CD4-positive, alpha-beta T cell (primary cell): ENCODE data around the gene RTP4. TPM values are rescaled to one million over a fixed set of nuclear protein-coding genes. Genes with fewer than 3 reads are reported as not detected.

Source experiments
- ATAC-seq: fragments of 200-7000 bp; cut with Tn5 transposase; one replicate; pipeline ENCODE4 v1.10.0; 2022; ENCODE audit warnings: mild to moderate bottlenecking; ENCODE audit not compliant: poor library complexity
- CTCF ChIA-PET: fragments of 350-600 bp; sonication (Branson Sonifier 250); formaldehyde crosslinking; loops from one replicate; lab custom pipeline; 2021; ENCODE audit warnings: antibody characterized with exemption, inconsistent platforms; lab: Charles Lee
- POLR2A ChIA-PET: fragments of 350-600 bp; sonication (Branson Sonifier 250); formaldehyde crosslinking; loops from one replicate; lab custom pipeline; 2021; ENCODE audit warnings: antibody characterized with exemption, inconsistent platforms; lab: Charles Lee
- DNase-seq, 14 experiments: peaks; one replicate each; pipeline ENCODE4 v3.0.0-alpha.2; 2013 to 2020; ENCODE audit warnings: mixed read lengths in 2 of 14
- H3K27ac ChIP-seq, 2 donors: one replicate each; pipeline versions ENCODE4 v1.5.1 to v1.7.0; 2013; ENCODE audit warnings: low read length in 2 of 2, low read depth in 1 of 2, mild to moderate bottlenecking in 1 of 2
- H3K27me3 ChIP-seq, 2 experiments: 1 replicate in 1 of 2; 2 replicates in 1 of 2; pipeline versions ENCODE4 v1.6.1 to v1.7.0; 2013; ENCODE audit warnings: low read length in 2 of 2, control low read depth in 1 of 2, mild to moderate bottlenecking in 1 of 2, moderate library complexity in 1 of 2; ENCODE audit not compliant: insufficient read depth in 2 of 2, control insufficient read depth in 1 of 2
- H3K36me3 ChIP-seq: one replicate; pipeline ENCODE4 v1.6.1; 2013; ENCODE audit warnings: low read length, control low read depth; ENCODE audit not compliant: insufficient read depth
- H3K4me1 ChIP-seq: one replicate; pipeline ENCODE4 v1.6.1; 2013; ENCODE audit warnings: low read length, control low read depth; ENCODE audit not compliant: insufficient read depth
- H3K4me3 ChIP-seq: one replicate; pipeline ENCODE4 v1.5.1; 2013; ENCODE audit warnings: mild to moderate bottlenecking, low read length, moderate library complexity
- H3K9me3 ChIP-seq, 2 experiments: 1 replicate in 1 of 2; 2 replicates in 1 of 2; pipeline versions ENCODE4 v1.6.1 to v1.7.0; 2013; ENCODE audit warnings: low read length in 2 of 2, mild to moderate bottlenecking in 2 of 2, control low read depth in 1 of 2, moderate library complexity in 1 of 2; ENCODE audit not compliant: control insufficient read depth in 1 of 2, insufficient read depth in 1 of 2
- H3K27ac Mint-ChIP-seq: one replicate; pipeline ENCODE4 v1.8.0; 2020; ENCODE audit warnings: mixed read lengths
- H3K27me3 Mint-ChIP-seq: one replicate; pipeline ENCODE4 v1.8.0; 2021; ENCODE audit warnings: mixed read lengths
- H3K36me3 Mint-ChIP-seq: one replicate; pipeline ENCODE4 v1.8.0; 2021; ENCODE audit warnings: low read depth, mixed read lengths
- H3K4me1 Mint-ChIP-seq: one replicate; pipeline ENCODE4 v1.8.0; 2021; ENCODE audit warnings: low read depth, mixed read lengths
- H3K4me3 Mint-ChIP-seq: one replicate; pipeline ENCODE4 v1.8.0; 2020; ENCODE audit warnings: mild to moderate bottlenecking, mixed read lengths
- H3K9me3 Mint-ChIP-seq: one replicate; pipeline ENCODE4 v1.8.0; 2020; ENCODE audit warnings: mixed read lengths
- CTCF ChIP-seq: fragments of 200-600 bp; IDR thresholded peaks from one replicate; pipeline ENCODE4 v1.8.0; 2022; ENCODE audit warnings: antibody characterized with exemption, mild to moderate bottlenecking
- intact Hi-C, 2 experiments: fragments of 100-400 bp; cut with DNase I in 1 of 2; cut with micrococcal nuclease in 1 of 2; formaldehyde crosslinking; loops; one replicate each; pipeline versions ENCODE4 v1.15.1 to v1.9.0; 2023 to 2025; cut with DNase I, micrococcal nuclease
- total RNA-seq, 174 experiments: library from RNA in 2 of 174; stranded (reverse) in 2 of 174; gene quantifications; one replicate each; pipeline ENCODE4 v1.2.3 and lab custom pipeline; 2021 to 2026

RTP4 gene
- total RNA-seq, 2 experiments from 2014 or later, result 1.1 to 1.5 TPM

- no peak overlapping the region for H3K4me3 ChIP-seq
- no peaks in the 10 kb centered on the region for H3K9me3 Mint-ChIP-seq
- H3K4me1 ChIP-seq, result no peaks in the 10 kb centered on the region
- intact Hi-C loops, result no loop called here
- no peaks in the 10 kb centered on the region for H3K36me3 Mint-ChIP-seq
- no peak for ATAC-seq
- no peak overlapping the region for H3K4me3 Mint-ChIP-seq
- no peaks in the 10 kb centered on the region for H3K4me1 Mint-ChIP-seq
- TF ChIP-seq CTCF, result no peak
- no peaks in the 10 kb centered on the region for H3K9me3 ChIP-seq
- no peak for DNase-seq
- no peaks in the 10 kb centered on the region for H3K36me3 ChIP-seq
- no peaks in the 10 kb centered on the region for H3K27me3 ChIP-seq
- ChIA-PET POLR2A (no interaction called here), CTCF (no interaction called here)
- H3K27me3 Mint-ChIP-seq, result no peaks in the 10 kb centered on the region
- H3K27ac Mint-ChIP-seq, result no peak overlapping the region
- no peak overlapping the region for H3K27ac ChIP-seq
Measured at GRCh38 chr3:187352581-187353575, 15.3 kb upstream of the RTP4 start.

- H3K27me3 ChIP-seq, result no peaks in the 10 kb centered on the region
- CTCF ChIA-PET, result no interaction called here
Measured at GRCh38 chr3:187358068-187358467, 10.1 kb upstream of the RTP4 start.

GRCh38 chr3:187359798-187360486 is 8.2 kb upstream of the RTP4 start:
- no peaks in the 10 kb centered on the region for H3K36me3 ChIP-seq
- H3K9me3 ChIP-seq, result no peaks in the 10 kb centered on the region
- no peaks in the 10 kb centered on the region for H3K4me1 ChIP-seq
- H3K27ac Mint-ChIP-seq, result no peak overlapping the region
- DNase-seq, result no peak
- intact Hi-C loops, result no loop called here
- ChIA-PET POLR2A (no interaction called here), CTCF (no interaction called here)
- H3K27me3 Mint-ChIP-seq, result no peaks in the 10 kb centered on the region
- no peak for ATAC-seq
- no peak for TF ChIP-seq CTCF
- H3K4me1 Mint-ChIP-seq, result no peaks in the 10 kb centered on the region
- H3K4me3 Mint-ChIP-seq, result no peak overlapping the region
- H3K27me3 ChIP-seq, result no peaks in the 10 kb centered on the region
- no peak overlapping the region for H3K4me3 ChIP-seq
- H3K9me3 Mint-ChIP-seq, result no peaks in the 10 kb centered on the region
- H3K36me3 Mint-ChIP-seq, result no peaks in the 10 kb centered on the region
- no peak overlapping the region for H3K27ac ChIP-seq

More at GRCh38 chr3:187358068-187358467, 10.1 kb upstream of the RTP4 start:
- Mint-ChIP-seq H3K36me3 (no peaks in the 10 kb centered on the region), H3K9me3 (no peaks in the 10 kb centered on the region), H3K27me3 (no peaks in the 10 kb centered on the region), H3K27ac (no peak overlapping the region), H3K4me1 (no peaks in the 10 kb centered on the region), H3K4me3 (no peak overlapping the region)
- POLR2A ChIA-PET, result interaction anchor here (0.9 kb wide), 1 partner anchor 10 kb away, joined by 3 read pairs; the partner anchor contains the start of gene RTP4
- H3K4me3 ChIP-seq, result no peak overlapping the region
- no peaks in the 10 kb centered on the region for H3K9me3 ChIP-seq
- TF ChIP-seq CTCF, result no peak
- intact Hi-C loops, result no loop called here
- no peaks in the 10 kb centered on the region for H3K4me1 ChIP-seq
- no peak overlapping the region for H3K27ac ChIP-seq
- H3K36me3 ChIP-seq, result no peaks in the 10 kb centered on the region
- ATAC-seq, result no peak
- no peak for DNase-seq
